ENCODE data around the gene C1QB.

Gene C1QB

DNA sequence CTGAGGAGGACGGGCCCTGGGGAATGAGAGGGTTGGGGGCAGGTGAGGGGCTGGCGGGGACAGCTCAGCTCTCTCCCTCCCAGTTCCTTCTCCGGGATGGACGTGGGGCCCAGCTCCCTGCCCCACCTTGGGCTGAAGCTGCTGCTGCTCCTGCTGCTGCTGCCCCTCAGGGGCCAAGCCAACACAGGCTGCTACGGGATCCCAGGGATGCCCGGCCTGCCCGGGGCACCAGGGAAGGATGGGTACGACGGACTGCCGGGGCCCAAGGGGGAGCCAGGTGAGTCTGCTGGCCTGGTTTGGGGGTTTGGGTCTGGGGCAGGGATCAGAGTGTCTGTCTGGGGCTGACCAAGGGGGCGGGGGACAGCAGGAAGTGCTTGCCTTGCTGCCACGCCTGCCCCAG lies 9.1 kb upstream of the C1QB start:
- in situ Hi-C loops (cut with HindIII; ENCODE audit: low sequenced_read_pairs) = no loop called here
- TF ChIP-seq, protein P1, sequence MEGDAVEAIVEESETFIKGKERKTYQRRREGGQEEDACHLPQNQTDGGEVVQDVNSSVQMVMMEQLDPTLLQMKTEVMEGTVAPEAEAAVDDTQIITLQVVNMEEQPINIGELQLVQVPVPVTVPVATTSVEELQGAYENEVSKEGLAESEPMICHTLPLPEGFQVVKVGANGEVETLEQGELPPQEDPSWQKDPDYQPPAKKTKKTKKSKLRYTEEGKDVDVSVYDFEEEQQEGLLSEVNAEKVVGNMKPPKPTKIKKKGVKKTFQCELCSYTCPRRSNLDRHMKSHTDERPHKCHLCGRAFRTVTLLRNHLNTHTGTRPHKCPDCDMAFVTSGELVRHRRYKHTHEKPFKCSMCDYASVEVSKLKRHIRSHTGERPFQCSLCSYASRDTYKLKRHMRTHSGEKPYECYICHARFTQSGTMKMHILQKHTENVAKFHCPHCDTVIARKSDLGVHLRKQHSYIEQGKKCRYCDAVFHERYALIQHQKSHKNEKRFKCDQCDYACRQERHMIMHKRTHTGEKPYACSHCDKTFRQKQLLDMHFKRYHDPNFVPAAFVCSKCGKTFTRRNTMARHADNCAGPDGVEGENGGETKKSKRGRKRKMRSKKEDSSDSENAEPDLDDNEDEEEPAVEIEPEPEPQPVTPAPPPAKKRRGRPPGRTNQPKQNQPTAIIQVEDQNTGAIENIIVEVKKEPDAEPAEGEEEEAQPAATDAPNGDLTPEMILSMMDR (IDR thresholded peaks at IDR 0.05; ENCODE audit: low read depth, low read length, missing control alignments) = no peak
- H3K4me3 ChIP-seq (ENCODE audit: low read depth, low read length) = no peak overlapping the region
- no peak for DNase-seq (ENCODE audit: low read depth)

DNA sequence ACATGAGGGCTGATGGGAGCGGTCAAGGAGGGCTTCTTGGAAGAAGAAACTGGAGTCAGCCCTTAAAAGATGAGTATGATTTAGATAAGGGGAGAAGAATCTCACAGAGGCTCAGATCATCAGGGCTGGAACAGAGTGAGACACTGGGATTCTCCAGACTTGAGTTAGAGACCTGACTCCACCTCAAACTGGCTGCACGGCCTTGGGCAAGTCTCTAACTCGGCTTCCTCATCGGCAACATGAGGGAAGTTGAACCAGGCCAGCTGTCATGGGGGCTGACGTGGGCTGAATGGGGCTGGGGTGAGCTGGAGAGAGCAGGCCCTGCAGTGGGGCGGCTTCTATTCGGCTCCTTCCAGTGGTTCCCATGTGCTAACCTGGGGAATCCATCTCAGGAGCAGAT lies 7.1 kb upstream of the C1QB start:
- DNase-seq (ENCODE audit: low read depth) = no peak
- in situ Hi-C loops (cut with HindIII; ENCODE audit: low sequenced_read_pairs) = loop anchor here (5.0 kb wide), 1 partner anchor 539 kb away; no protein-coding TSS in a partner anchor
- no peak overlapping the region for H3K4me3 ChIP-seq (ENCODE audit: low read depth, low read length)
- TF ChIP-seq, protein P1 (IDR thresholded peaks at IDR 0.05; ENCODE audit: low read depth, low read length, missing control alignments) = no peak

DNA sequence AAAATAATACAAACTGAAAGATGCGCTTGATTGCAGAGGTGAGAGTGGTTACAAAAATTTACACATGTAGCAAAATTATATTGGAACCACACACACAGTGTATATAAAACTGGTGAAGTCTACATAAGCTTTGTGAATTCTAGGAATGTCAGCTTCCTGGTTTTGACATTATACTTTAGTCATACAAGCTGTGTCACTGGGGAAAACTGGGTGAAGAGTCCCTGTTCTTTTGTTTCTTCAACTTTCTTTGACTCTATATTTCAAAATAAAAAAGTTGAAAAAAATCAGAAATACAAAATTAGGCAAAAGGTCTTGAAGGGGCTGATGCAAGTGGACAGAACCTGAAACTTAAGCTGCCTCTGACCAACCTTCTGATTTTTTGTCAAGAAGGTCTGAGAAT lies 6.7 kb upstream of the C1QB start:
- in situ Hi-C loops (cut with HindIII; ENCODE audit: low sequenced_read_pairs) = loop anchor here (5.0 kb wide), 1 partner anchor 539 kb away; no protein-coding TSS in a partner anchor

DNA sequence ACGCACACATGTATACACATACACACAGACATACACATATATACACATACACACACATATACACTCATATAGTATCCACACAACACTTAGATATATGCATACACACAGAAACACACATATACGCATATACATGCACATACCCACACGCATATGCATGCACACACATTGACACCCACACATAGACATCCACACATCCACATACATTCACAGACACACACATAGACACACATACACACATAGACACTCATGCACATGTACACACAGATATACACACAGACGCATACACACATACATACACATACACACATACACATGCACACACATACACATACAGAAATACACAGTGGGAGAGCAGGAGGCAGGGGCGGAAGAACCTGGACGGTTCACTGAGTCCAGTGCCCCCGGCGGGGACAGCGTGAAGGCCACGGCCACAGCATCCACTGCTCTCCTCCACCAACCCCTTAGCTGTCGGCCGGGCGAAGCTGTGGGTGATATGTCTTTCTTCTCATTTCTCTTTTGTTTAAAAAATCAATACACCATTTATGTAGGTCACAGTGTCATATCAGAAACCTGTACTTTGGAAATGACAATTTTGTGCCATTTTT lies 2.8 kb upstream of the C1QB start:
- in situ Hi-C loops (cut with HindIII; ENCODE audit: low sequenced_read_pairs) = no loop called here
- TF ChIP-seq, protein P1 (IDR thresholded peaks at IDR 0.05; ENCODE audit: low read depth, low read length, missing control alignments) = no peak

More for the DNA sequence above, 6.7 kb upstream of the C1QB start:
- no peak overlapping the region for H3K4me3 ChIP-seq (ENCODE audit: low read depth, low read length)
- DNase-seq (ENCODE audit: low read depth) = no peak
- TF ChIP-seq, protein P1 (IDR thresholded peaks at IDR 0.05; ENCODE audit: low read depth, low read length, missing control alignments) = no peak

DNA sequence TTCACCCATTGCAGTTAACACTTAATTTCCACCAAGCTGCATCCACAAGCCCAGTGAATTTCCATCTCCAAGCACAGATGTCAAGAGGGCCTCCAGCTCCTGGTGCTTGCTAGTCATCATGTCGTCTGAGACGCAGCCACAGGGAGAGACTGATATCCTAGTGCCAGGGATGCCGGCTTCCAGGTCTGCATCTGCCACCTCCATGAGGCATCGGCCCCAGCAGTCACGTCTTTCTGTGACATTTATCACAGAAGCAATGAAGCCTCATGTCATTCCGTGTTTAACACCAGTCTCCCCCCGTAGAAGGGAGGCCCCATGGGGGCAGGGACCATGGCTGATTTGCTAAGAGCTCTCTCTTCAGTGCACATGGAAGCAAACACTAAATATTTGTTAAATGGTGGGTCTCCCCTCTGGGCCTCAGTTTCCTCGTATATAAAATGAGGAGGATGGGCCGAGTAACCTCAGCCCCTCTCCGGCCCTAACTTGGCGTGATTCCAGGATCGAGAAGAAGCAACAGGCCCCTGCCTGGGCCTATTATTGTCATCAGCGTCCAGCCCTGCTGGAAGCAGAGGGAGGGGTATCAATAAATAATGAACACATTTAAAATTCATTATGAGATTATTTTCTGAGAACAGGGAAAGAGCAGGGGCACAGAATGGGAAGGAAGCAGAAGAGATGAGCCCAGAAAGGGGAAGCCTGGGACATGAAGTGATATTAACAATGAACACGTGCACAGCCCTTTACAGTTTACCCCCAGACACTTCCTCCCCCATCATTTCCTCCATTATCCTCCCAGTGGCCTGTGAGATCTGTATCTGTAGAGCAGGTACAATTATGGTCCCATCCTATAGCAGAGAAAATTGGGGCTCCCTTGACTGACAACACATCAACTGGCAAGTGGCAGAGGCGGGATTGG lies 837 bp upstream of the C1QB start:
- TF ChIP-seq, protein P1 (IDR thresholded peaks at IDR 0.05; ENCODE audit: low read depth, low read length, missing control alignments) = no peak
- DNase-seq (ENCODE audit: low read depth) = no peak
- no peak overlapping the region for H3K4me3 ChIP-seq (ENCODE audit: low read depth, low read length)
- in situ Hi-C loops (cut with HindIII; ENCODE audit: low sequenced_read_pairs) = no loop called here

More for the DNA sequence above, 2.8 kb upstream of the C1QB start:
- no peak for DNase-seq (ENCODE audit: low read depth)
- H3K4me3 ChIP-seq (ENCODE audit: low read depth, low read length) = no peak overlapping the region

DNA sequence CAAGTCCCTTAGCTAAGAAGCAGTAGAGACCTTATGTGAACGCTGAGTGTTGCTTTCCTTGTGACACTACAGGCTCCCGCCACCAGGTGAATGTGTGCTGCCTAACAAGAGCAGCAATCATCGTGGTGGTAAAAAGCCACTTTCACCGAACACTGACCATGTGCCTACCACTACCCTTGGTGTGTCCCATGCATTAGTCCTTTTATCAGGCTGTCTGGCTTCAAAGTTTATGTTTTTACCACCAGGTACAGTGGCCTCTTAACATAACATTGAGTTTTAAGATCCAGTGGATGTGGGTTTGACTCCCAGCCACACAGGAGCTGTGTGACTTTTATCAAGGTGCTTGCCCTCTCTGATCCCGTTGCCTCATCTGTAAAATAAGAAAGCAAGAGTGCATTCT lies 1.7 kb downstream of the C1QB start:
- in situ Hi-C loops (cut with HindIII; ENCODE audit: low sequenced_read_pairs) = no loop called here

More for the DNA sequence above, 1.7 kb downstream of the C1QB start:
- TF ChIP-seq, protein P1 (IDR thresholded peaks at IDR 0.05; ENCODE audit: low read depth, low read length, missing control alignments) = peak; percentile 24
- DNase-seq (ENCODE audit: low read depth) = no peak
- H3K4me3 ChIP-seq (ENCODE audit: low read depth, low read length) = no peak overlapping the region

Data from astrocyte of the cerebellum (primary cell).